Right cardiac atrium (tissue), 5 donors: Measurements from ENCODE around the gene LMBR1. TPM values are rescaled to one million over a fixed set of nuclear protein-coding genes. Genes with fewer than 3 reads are reported as not detected.

Experiments
- ATAC-seq, 2 donors: fragments of 200-7000 bp; cut with Tn5 transposase; one replicate each; pipeline versions ENCODE4 v1.8.0 to v1.9.1; 2020; ENCODE audit warnings: moderate library complexity in 2 of 2, mild to moderate bottlenecking in 1 of 2
- DNase-seq, 3 donors: peaks; one replicate each; pipeline ENCODE4 v3.0.0-alpha.2; 2020
- H3K27ac ChIP-seq: one replicate; pipeline ENCODE4 v1.5.1; 2013; ENCODE audit warnings: mild to moderate bottlenecking, low read length, control low read depth, moderate library complexity
- H3K27me3 ChIP-seq: one replicate; pipeline ENCODE4 v1.6.1; 2013; ENCODE audit not compliant: control insufficient read depth, insufficient read depth
- H3K4me1 ChIP-seq: one replicate; pipeline ENCODE4 v1.6.1; 2013; ENCODE audit warnings: low read length; ENCODE audit not compliant: control insufficient read depth, insufficient read depth
- H3K4me3 ChIP-seq: one replicate; pipeline ENCODE4 v1.5.1; 2013; ENCODE audit warnings: low read length, control low read depth
- H3K9me3 ChIP-seq: one replicate; pipeline ENCODE4 v1.6.1; 2013; ENCODE audit warnings: low read length; ENCODE audit not compliant: control insufficient read depth
- WGBS: extraction: QIAGEN DNeasy Blood & Tissue Kit; methylation state at CpG from one replicate; pipeline ENCODE4 v1.1.7; 2013; 5-methylcytosine and 5-hydroxymethylcytosine counted together
- intact Hi-C, 4 donors: fragments of 100-400 bp; cut with DNase I; formaldehyde crosslinking; loops; one replicate each; pipeline versions ENCODE4 v1.11.0 to v1.14.0; 2022 to 2023
- polyA plus RNA-seq: library from polyadenylated mRNA; stranded (reverse); fragments of 200-250 nt; gene quantifications from one replicate; pipeline ENCODE4 v1.2.3, GENCODE V29; 2013
- total RNA-seq, 4 donors: library from RNA; stranded (reverse); fragmentation: NEBNext Ultra II Directional; extraction: Animal tissue kit (Norgen Biotek cat#: 25700); gene quantifications; one replicate each; pipeline ENCODE4 v1.2.1, GENCODE V29; 2021
- donor health status: healthy with polysubstance abuse.
- donor health status: DM: no; HTN: yes; CAD: no.
- donor health status: DM: no; HTN: no; CAD: no.
- donor health status: DM: no; HTN: yes; CAD: no; lungs with severe emphysema.
- donor health status: DM: yes; HTN: yes; CAD: no.

Gene LMBR1
- total and polyA plus RNA-seq, 5 donors = 8.1 to 48.7 (median 46.3) TPM

GRCh38 chr7:156792611-156793010, 100.4 kb downstream of the LMBR1 start:
- intact Hi-C loops = no loop called here

GRCh38 chr7:156791241-156791640, 101.7 kb downstream of the LMBR1 start:
- WGBS = 67% methylated on average over 4 of the region's 4 CpGs

More at GRCh38 chr7:156792611-156793010, 100.4 kb downstream of the LMBR1 start:
- no peaks in the 10 kb centered on the region for H3K4me1 ChIP-seq
- no peak overlapping the region for H3K4me3 ChIP-seq
- H3K9me3 ChIP-seq = no peaks in the 10 kb centered on the region
- H3K27me3 ChIP-seq = no peaks in the 10 kb centered on the region
- WGBS = 80% methylated on average over 5 of the region's 5 CpGs
- DNase-seq (peak in 2 of 3 donors; percentile 6 to 43), ATAC-seq (no peak)
- H3K27ac ChIP-seq = no peak overlapping the region

GRCh38 chr7:156790264-156790663, 102.7 kb downstream of the LMBR1 start:
- no peak for ATAC-seq
- no peaks in the 10 kb centered on the region for H3K9me3 ChIP-seq
- DNase-seq = no peak
- H3K27me3 ChIP-seq = no peaks in the 10 kb centered on the region
- H3K27ac ChIP-seq = no peak overlapping the region
- intact Hi-C loops = no loop called here
- H3K4me1 ChIP-seq = no peaks in the 10 kb centered on the region
- H3K4me3 ChIP-seq = no peak overlapping the region

More at GRCh38 chr7:156791241-156791640, 101.7 kb downstream of the LMBR1 start:
- H3K4me1 ChIP-seq = no peaks in the 10 kb centered on the region
- H3K27ac ChIP-seq = no peak overlapping the region
- intact Hi-C loops = no loop called here
- H3K27me3 ChIP-seq = no peaks in the 10 kb centered on the region
- no peak for ATAC-seq
- no peak overlapping the region for H3K4me3 ChIP-seq
- DNase-seq = no peak
- H3K9me3 ChIP-seq = no peaks in the 10 kb centered on the region

GRCh38 chr7:156785998-156786543, 106.9 kb downstream of the LMBR1 start:
- Histone ChIP-seq H3K4me1 (no peaks in the 10 kb centered on the region), H3K27ac (no peak overlapping the region), H3K4me3 (no peak overlapping the region), H3K27me3 (no peaks in the 10 kb centered on the region), H3K9me3 (no peaks in the 10 kb centered on the region)
- intact Hi-C loops = no loop called here
- no peak for ATAC-seq
- DNase-seq = no peak
- WGBS = 94% methylated on average over 4 of the region's 4 CpGs

GRCh38 chr7:156783864-156784263, 109.1 kb downstream of the LMBR1 start:
- intact Hi-C loops = no loop called here
- no peaks in the 10 kb centered on the region for H3K9me3 ChIP-seq
- no peaks in the 10 kb centered on the region for H3K27me3 ChIP-seq
- ATAC-seq (no peak), DNase-seq (no peak)
- WGBS = 95% methylated on average over 4 of the region's 4 CpGs
- no peak overlapping the region for H3K27ac ChIP-seq
- no peaks in the 10 kb centered on the region for H3K4me1 ChIP-seq
- H3K4me3 ChIP-seq = no peak overlapping the region

- H3K27me3 ChIP-seq = no peaks in the 10 kb centered on the region
- ATAC-seq (no peak), DNase-seq (no peak)
- H3K4me3 ChIP-seq = no peak overlapping the region
- 90% methylated on average over 2 of the region's 2 CpGs for WGBS
- H3K27ac ChIP-seq = no peak overlapping the region
- intact Hi-C loops = no loop called here
- no peaks in the 10 kb centered on the region for H3K4me1 ChIP-seq
- no peaks in the 10 kb centered on the region for H3K9me3 ChIP-seq
Measured at GRCh38 chr7:156781972-156782371, 111.0 kb downstream of the LMBR1 start.

- intact Hi-C loops = no loop called here
- Histone ChIP-seq H3K9me3 (no peaks in the 10 kb centered on the region), H3K4me1 (peaks cover 2% of the 10 kb centered on the region), H3K27ac (no peak overlapping the region), H3K27me3 (no peaks in the 10 kb centered on the region), H3K4me3 (no peak overlapping the region)
- WGBS = 89% methylated on average over 4 of the region's 4 CpGs
- no peak for ATAC-seq
- DNase-seq = no peak
Measured at GRCh38 chr7:156780724-156781455, 112.1 kb downstream of the LMBR1 start.

- H3K27me3 ChIP-seq = no peaks in the 10 kb centered on the region
- ATAC-seq = no peak
- WGBS = 62% methylated on average over 3 of the region's 3 CpGs
- H3K4me3 ChIP-seq = no peak overlapping the region
- intact Hi-C loops = no loop called here
- H3K27ac ChIP-seq = no peak overlapping the region
- DNase-seq = no peak
- peaks cover 2% of the 10 kb centered on the region for H3K4me1 ChIP-seq
- no peaks in the 10 kb centered on the region for H3K9me3 ChIP-seq
Measured at GRCh38 chr7:156778668-156779067, 114.3 kb downstream of the LMBR1 start.

- Histone ChIP-seq H3K27me3 (no peaks in the 10 kb centered on the region), H3K27ac (no peak overlapping the region), H3K4me3 (no peak overlapping the region), H3K9me3 (no peaks in the 10 kb centered on the region), H3K4me1 (peaks cover 2% of the 10 kb centered on the region)
- ATAC-seq (no peak), DNase-seq (no peak)
- 95% methylated on average over 3 of the region's 3 CpGs for WGBS
- intact Hi-C loops = no loop called here
Measured at GRCh38 chr7:156778201-156778600, 114.8 kb downstream of the LMBR1 start.

GRCh38 chr7:156777364-156778069, 115.5 kb downstream of the LMBR1 start:
- DNase-seq (no peak), ATAC-seq (no peak)
- Histone ChIP-seq H3K27ac (no peak overlapping the region), H3K4me3 (no peak overlapping the region), H3K9me3 (no peaks in the 10 kb centered on the region), H3K27me3 (no peaks in the 10 kb centered on the region), H3K4me1 (peaks cover 2% of the 10 kb centered on the region)
- WGBS = 97% methylated on average over 5 of the region's 5 CpGs
- intact Hi-C loops = no loop called here

GRCh38 chr7:156776527-156776926, 116.5 kb downstream of the LMBR1 start:
- WGBS = 73% methylated on average over 2 of the region's 2 CpGs
- peaks cover 2% of the 10 kb centered on the region for H3K4me1 ChIP-seq
- intact Hi-C loops = no loop called here
- ATAC-seq (no peak), DNase-seq (no peak)
- H3K4me3 ChIP-seq = no peak overlapping the region
- no peaks in the 10 kb centered on the region for H3K9me3 ChIP-seq
- H3K27ac ChIP-seq = no peak overlapping the region
- no peaks in the 10 kb centered on the region for H3K27me3 ChIP-seq
